Measurements from ENCODE around the gene YBX3.

- TF ChIP-seq CTCF (optimal IDR thresholded peaks at IDR 0.05 in 1 of 3, IDR thresholded peaks at IDR 0.05 in 1 of 3, conservative IDR thresholded peaks at IDR 0.05 in 1 of 3; ENCODE audit: extremely low read depth in 1 of 3, insufficient read depth in 2 of 3, low read length in 3 of 3) (no peak), EZH2 (IDR thresholded peaks at IDR 0.05; ENCODE audit: low read length) (no peak)
Measured at GRCh38 chr12:10737249-10737648, 14.1 kb upstream of the YBX3 start.
